GM20000 (cell line): ENCODE measurements around the gene PPEF2.
A peak's percentile ranks its signal among the peaks of the same experiment; 100 is the strongest.
"Not testable (repeated sequence)": the region's sequence is repeated elsewhere in the genome, so short reads cannot be mapped to it uniquely, and the experiment has no call there.

ENCODE experiments used
- DNase-seq: peaks from one replicate; pipeline ENCODE4 v3.0.0; 2012; ENCODE audit warnings: low spot score
- TF ChIP-seq, protein P1 (sequence below): IDR thresholded peaks from 2 replicates; pipeline ENCODE4 v1.5.1; 2012; ENCODE audit warnings: mild to moderate bottlenecking, control low read depth; ENCODE audit errors: extremely low read depth, missing control alignments

Gene PPEF2

DNA sequence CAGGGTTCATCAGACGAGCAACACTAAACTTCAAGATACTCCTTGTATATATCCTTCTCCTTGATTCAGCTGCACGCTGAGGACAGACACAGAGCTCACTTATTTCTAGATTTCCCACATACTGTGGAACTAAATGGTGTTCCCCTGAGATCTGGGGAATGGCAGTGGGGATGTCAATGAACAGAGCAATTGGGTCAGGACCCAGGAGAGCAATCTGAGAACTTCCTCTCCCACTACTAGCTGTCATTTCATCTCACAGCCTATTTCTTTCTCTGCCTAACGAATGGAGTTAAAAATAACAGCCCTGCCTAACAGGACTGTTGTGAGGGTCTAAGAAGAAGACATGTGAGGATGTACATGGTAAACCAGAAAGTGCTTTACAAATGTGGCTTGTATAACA lies 27.9 kb upstream of the PPEF2 start:
- DNase-seq, result no peak
- TF ChIP-seq, protein P1, sequence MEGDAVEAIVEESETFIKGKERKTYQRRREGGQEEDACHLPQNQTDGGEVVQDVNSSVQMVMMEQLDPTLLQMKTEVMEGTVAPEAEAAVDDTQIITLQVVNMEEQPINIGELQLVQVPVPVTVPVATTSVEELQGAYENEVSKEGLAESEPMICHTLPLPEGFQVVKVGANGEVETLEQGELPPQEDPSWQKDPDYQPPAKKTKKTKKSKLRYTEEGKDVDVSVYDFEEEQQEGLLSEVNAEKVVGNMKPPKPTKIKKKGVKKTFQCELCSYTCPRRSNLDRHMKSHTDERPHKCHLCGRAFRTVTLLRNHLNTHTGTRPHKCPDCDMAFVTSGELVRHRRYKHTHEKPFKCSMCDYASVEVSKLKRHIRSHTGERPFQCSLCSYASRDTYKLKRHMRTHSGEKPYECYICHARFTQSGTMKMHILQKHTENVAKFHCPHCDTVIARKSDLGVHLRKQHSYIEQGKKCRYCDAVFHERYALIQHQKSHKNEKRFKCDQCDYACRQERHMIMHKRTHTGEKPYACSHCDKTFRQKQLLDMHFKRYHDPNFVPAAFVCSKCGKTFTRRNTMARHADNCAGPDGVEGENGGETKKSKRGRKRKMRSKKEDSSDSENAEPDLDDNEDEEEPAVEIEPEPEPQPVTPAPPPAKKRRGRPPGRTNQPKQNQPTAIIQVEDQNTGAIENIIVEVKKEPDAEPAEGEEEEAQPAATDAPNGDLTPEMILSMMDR, result no peak

DNA sequence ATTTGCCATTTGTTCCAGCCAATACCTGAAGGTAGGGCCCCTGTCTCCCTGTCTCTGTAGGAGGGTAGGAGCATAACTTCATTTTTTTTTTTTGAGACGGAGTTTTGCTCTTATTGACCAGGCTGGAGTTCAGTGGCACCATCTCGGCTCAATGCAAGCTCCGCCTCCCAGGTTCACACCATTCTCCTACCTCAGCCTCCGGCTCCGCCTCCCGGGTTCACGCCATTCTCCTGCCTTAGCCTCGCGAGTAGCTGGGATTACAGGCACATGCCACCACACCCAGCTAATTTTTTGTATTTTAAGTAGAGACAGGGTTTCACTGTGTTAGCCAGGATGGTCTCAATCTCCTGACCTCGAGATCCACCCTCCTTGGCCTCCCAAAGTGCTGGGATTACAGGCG lies 22.7 kb upstream of the PPEF2 start:
- DNase-seq, result not testable (repeated sequence)

DNA sequence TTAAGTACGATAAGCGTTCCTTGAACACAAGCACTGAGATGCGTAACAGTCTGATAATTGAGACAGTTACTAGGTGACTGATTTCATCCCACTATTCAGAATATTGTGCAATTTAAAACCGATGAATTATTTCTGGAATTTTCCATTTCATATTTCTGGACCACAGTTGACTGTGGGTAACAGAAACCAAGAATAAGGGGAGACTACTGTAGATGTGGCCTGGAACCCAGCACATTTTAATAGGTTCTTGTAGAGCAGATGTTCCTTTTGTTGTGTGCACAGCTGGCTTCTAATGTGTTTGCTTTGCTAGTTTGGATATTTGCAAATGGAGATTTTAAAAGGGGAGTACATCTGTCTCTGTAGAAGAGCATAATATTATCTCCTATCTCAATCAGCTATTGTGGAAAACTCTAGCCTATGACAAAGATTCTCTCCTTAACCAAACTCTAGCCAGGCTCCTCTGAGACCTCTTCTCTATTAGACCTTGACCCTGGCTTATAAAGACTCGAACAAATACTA lies 22.1 kb upstream of the PPEF2 start:
- TF ChIP-seq, protein P1, result no peak

DNA sequence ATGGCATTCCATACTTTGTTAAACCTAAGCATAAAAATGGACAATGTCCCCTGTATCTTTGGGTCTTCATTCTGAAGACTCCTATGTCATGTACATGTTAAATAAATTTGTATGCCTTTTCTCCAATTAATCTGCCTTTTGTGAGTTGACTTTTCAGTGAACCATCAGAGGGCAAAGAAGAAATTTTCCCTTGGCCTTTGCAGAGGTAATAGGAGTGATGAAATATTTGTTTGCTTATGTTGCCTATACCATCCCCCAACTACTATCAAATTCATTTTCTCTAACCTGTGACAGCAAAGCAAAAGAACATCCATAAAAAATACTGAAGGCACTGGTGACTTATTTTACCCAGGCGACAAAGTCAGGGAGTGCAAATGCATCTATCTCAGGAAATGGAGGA lies 20.3 kb upstream of the PPEF2 start:
- TF ChIP-seq, protein P1, result no peak
- no peak for DNase-seq

More for the DNA sequence above, 22.1 kb upstream of the PPEF2 start:
- DNase-seq, result no peak

DNA sequence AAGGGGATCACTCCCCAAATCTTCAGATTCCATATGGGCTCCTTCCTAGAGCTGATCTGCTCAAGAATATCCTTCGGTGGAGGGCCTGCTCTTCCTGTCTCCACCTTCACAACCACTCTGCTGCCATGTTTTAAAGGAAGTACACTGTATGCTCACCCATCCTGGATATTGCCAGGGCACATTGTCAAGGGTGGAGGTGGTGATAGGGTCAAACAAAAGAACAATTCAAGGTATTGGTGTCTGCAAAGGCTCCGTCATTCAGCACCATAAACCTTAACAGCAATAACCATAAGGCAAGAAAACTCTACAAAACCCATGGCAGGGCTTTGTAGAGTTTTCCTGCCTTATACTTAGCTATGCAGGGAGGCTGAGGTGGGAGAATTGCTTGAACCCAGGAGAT lies 19.7 kb upstream of the PPEF2 start:
- TF ChIP-seq, protein P1, result no peak
- no peak for DNase-seq

DNA sequence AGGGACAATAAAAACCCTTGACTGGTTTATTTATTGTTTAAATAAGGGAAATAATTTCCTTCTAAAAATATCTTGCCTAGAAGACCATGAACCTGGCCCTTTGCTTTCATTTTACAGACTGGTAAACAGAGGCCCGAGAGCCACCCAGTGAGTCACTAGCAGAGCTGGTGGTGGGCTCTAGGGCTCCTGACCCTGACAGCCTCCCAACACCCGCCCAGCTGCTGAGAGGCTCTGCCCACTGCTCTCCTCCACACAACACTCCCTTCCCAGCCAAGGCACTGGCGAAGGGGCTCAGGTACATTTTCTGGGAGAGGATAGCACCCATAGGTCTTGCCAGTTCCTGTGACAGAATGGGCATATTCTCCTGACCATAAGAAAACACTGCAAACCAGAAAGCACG lies 18.1 kb upstream of the PPEF2 start:
- no peak for DNase-seq

DNA sequence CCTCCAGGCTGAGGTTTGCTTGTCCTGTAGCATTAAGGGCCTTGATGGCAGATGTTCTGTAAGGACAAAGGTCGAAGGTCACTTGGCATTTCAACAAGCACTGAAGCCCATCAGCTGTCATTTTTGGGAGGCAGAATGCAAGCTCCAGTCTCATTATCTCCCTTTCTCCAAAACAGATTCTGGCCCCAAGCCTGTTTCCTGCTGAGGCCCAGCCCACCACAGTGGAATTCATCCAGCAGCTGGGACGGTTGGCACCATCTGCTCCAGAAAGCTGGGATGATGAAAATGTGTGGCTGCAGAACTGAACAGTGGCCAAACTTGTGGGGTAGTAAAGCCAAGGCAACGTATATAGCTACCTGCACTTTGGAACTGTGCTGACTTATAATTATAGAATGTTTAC lies 17.7 kb upstream of the PPEF2 start:
- TF ChIP-seq, protein P1, result no peak
- DNase-seq, result no peak

More for the DNA sequence above, 18.1 kb upstream of the PPEF2 start:
- TF ChIP-seq, protein P1, result no peak

DNA sequence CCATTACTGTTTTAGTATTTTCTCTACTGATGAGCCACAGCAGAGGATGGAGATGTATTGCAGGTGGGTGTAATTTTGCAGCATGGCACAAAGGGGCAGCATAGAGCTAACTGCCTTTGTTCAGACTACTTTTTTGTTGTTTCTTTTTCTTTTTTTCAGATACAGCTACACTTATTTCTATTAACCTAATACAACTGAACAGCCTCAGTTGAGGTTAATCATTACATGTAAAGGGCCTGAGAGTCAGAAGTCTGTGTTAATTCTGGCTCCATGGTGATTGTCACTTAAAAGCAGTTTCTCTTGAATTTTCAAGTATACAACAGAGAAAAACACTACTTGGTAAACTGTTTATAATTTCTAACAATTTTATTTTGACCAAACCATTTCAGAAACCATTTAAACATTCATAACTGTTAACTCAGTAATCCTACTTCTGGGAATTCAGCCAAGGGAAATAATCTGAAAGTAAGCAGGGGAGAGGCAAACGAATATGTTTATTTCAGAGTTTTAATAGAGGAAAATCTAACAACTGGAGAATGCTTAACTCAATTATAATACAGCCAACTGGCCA lies 13.9 kb upstream of the PPEF2 start:
- DNase-seq, result peak; percentile 51
- TF ChIP-seq, protein P1, result peak; percentile 65
